GM18499 (cell line): Measurements from ENCODE around the gene TADA3.

Experiments used
- ATAC-seq: cut with Tn5 transposase; IDR thresholded peaks from one replicate; pipeline ENCODE4 v1.9.1; 2021; ENCODE audit warnings: moderate number of reproducible peaks; ENCODE audit not compliant: insufficient read depth, unreplicated experiment

TADA3 gene

GRCh38 chr3:9732740-9733115 is 59.5 kb downstream of the TADA3 start:
- no peak for ATAC-seq

- no peak for ATAC-seq
Observed at GRCh38 chr3:9732080-9732739, 60.1 kb downstream of the TADA3 start.

GRCh38 chr3:9731206-9732079 is 60.8 kb downstream of the TADA3 start, which contains the start of gene BRPF1:
BRPF1 (plus strand) TSS chr3:9731735; CDS start chr3:9734141, 2,406 bp downstream.
- peak; percentile 73 for ATAC-seq

GRCh38 chr3:9730657-9731205 is 61.5 kb downstream of the TADA3 start:
- ATAC-seq = peak; percentile 35
